Peyer's patch (tissue), 4 donors: ENCODE results near the gene UBE2F.

Experiments used
- CTCF ChIP-seq, 6 experiments: fragments of 450-650 bp in 4 of 6; fragments of 200-600 bp in 2 of 6; sonication (generic) in 1 of 6; IDR thresholded peaks; one replicate each; pipeline ENCODE4 v1.5.1; 2017 to 2019; ENCODE audit warnings: antibody characterized with exemption in 6 of 6, mild to moderate bottlenecking in 3 of 6, moderate library complexity in 1 of 6
- POLR2A ChIP-seq, 2 donors: fragments of 450-650 bp; IDR thresholded peaks; one replicate each; pipeline ENCODE4 v1.5.1; 2017; ENCODE audit warnings: antibody characterized with exemption in 2 of 2, mild to moderate bottlenecking in 2 of 2, moderate library complexity in 2 of 2

GRCh38 chr2:237972211-237972610 lies 5.4 kb downstream of the UBE2F start:
- TF ChIP-seq CTCF (IDR thresholded peaks at IDR 0.05), result no peak
- TF ChIP-seq POLR2A (IDR thresholded peaks at IDR 0.05), result no peak
